Hematopoietic multipotent progenitor cell treated with erythropoietin and hydrocortisone succinate and interleukin-3 and kit ligand, for 8 days (in vitro differentiated cells): ENCODE results near the gene TECTA.
A peak's percentile ranks its signal among the peaks of the same experiment; 100 is the strongest.

Experiments
- DNase-seq: peaks from one replicate; pipeline ENCODE4 v3.0.0-alpha.2; 2015

The TECTA gene

DNA sequence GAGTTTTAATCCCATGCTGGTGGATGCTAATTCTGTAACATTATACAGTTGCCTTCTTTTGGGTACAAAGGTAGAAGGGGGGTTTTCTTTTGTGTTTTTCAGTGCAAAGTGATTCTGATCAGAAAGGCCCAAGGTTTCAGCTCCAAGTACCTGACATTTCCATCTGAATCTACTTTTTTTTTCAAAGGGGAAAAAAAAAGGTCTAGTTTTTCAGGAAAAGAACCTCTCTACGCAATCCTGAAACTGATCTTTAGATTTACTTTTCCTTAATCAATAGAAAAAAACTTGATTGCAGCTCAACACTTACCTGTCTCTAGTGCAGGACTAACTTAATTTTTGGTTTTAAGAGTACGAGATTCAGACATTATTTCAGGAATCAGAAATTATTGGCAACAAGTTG lies at the start of gene TECTA:
Gene TECTA, plus strand, starts transcription at position 301 of the 400 bp plus-strand sequence. CDS start 1,423 bp downstream, outside the sequence.
- DNase-seq, result no peak

DNA sequence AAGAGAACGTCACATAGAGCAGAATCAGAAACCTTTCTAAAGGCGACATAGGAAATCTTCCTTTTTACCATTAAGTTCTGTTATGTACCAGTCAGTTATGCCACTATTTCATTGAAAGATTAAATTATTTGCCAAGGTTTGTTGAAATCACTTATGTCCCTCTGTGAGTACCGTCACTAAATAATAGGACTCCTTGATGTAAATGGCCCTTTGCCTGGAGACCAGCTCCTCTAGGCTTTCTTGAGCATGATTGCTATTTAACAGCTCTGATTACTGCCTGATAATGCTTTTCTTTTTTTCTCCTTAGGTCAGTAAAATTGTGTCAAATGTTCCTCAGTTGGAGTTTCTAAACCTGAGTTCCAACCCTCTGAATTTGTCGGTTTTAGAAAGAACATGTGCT lies 47.8 kb upstream of the TECTA start:
- DNase-seq, result no peak

GRCh38 chr11:121054266-121054665 lies 46.8 kb upstream of the TECTA start:
- DNase-seq, result no peak

DNA sequence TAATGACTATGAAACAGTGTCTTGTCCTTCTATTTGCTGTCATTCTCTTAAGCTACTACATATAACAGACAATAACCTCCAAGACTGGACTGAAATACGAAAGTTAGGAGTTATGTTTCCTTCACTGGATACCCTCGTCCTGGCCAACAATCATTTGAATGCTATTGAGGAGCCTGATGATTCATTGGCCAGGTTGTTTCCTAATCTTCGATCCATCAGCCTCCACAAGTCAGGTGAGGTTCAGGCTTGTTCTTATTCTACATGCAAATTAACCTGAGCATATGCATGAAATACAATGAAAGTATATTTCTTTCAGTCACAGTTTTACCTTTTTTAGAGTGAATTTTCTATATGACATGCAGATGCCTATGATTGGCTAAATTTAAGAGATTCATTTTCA lies 46.0 kb upstream of the TECTA start:
- no peak for DNase-seq

- no peak for DNase-seq
Observed at GRCh38 chr11:121057922-121058321, 43.1 kb upstream of the TECTA start.

DNA sequence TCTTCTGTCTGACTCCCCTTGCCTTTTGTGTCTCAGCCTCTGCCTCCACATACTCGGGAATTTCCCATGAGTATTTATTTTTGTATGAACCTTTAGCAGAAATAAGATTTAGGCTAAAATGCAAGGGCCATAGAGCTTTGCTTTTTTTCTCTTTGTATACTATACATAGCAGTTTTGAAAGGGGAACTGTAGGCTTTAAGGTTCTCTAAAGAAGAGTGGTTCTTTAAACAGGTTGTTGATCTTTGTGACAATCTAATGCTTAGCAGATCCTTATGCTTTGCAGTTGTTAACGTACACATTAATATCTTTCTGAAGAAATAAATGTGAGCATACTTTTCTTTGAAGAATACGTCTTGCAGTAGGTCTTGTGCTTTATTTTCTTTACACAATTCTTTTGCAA lies 42.1 kb upstream of the TECTA start:
- no peak for DNase-seq

DNA sequence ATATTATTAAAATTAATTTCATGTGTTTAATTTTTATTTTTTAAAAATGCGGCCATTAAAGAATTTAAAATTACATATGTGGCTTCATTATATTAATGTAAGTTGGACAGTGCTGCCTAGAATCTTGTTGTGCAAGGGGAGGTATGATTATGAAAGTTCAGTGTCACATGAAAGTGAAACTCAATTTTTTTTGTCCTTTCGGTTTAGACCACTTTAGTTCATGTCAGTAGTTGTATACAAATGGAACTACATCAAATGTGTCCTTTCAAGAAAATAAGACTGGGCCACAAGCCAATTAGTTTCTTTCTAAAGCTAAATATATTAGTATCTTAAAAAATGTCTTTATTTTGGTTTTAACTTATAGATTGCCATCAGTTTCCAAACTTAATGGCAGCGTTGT lies 41.4 kb upstream of the TECTA start:
- no peak for DNase-seq

GRCh38 chr11:121063728-121064127 lies 37.3 kb upstream of the TECTA start:
- DNase-seq, result peak; percentile 48

DNA sequence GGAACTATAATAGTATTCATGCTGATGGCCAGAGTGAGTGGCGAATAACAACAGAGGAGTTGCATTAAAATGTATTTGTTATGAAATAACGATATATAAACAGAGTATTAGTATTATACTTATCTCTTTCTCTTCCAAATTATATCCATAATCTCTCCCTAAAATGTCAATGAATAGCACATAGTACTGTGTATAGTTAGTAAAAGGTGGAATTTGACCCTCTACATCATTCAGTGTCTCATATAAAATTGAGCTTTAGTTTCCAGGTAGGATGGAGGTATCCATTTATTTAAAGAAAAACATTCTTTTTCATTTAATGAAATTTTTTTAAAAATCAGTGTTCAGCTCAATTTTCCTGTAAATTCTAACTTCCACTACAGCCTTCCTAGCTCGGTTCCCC lies 34.4 kb upstream of the TECTA start:
- no peak for DNase-seq

DNA sequence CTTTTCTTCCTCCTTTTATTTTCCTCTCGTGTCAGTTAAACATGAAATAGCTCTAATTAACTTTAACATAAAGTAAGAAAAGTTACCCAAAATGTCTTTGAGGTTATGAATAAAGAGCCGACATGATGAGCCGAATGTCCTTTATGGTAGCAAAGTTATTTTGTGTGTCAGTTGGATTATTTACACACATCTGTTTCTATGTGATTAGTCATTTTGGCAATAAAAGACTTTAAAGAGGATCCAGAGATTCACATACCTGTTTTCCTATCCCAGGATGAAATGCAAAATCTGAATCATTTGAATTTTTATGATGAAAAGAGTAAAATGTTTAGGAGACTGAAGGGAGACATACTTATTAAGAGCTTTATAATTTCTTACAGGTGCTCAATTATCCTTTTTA lies 34.0 kb upstream of the TECTA start:
- no peak for DNase-seq

GRCh38 chr11:121067453-121067852 lies 33.6 kb upstream of the TECTA start:
- no peak for DNase-seq

- DNase-seq, result no peak
Observed at GRCh38 chr11:121067962-121068647, 32.9 kb upstream of the TECTA start.

DNA sequence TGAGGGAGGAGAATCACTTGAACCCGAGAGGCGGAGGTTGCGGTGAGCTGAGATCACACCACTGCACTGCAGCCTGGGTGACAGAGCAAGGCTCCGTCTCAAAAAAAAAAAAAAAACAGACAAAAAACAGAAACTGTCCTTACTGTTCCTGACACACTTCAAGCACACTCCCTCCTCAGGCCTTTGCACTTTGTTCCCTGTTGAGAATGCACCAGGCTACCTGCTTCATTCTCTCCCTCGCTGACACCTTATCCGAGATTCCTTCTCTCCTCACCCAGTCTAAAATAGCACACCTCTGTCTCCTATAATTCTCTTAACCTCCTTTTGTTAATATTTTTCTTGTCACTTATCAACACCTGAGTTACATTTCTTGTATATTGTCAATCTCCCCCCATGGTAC lies 32.3 kb upstream of the TECTA start:
- DNase-seq, result no peak

GRCh38 chr11:121070951-121071845 lies 29.8 kb upstream of the TECTA start:
- no peak for DNase-seq

DNA sequence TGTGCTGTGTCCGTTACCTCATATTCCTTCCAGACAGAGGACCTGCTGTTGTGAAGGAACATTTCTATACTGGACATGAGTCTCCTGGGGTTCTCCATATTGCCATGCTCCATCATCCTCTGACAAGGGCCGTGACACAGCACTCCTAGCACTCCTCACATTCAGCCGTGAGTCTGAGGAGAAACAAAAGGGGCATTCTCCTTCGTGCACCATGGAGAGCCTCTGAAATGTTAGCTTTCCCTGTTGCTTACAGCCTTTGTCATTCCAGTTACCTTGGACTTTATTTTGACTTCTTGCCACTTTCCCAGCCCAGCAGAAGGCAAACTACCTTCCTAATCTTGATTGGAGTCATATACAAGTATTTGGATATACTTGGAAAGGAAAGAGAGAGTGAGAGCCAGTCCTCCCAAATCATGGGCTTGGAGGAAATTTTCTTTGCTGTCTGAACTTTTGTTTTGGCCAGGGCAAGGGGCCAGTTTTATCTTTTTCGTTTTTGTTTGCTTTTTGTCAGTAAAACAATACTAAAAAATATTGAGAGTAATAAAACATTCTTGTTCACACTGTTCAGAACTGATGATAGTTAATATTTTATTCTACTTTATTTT lies 29.1 kb upstream of the TECTA start:
- no peak for DNase-seq

- no peak for DNase-seq
Observed at GRCh38 chr11:121081321-121081720, 19.7 kb upstream of the TECTA start.

- DNase-seq, result no peak
Observed at GRCh38 chr11:121082219-121082618, 18.8 kb upstream of the TECTA start.

DNA sequence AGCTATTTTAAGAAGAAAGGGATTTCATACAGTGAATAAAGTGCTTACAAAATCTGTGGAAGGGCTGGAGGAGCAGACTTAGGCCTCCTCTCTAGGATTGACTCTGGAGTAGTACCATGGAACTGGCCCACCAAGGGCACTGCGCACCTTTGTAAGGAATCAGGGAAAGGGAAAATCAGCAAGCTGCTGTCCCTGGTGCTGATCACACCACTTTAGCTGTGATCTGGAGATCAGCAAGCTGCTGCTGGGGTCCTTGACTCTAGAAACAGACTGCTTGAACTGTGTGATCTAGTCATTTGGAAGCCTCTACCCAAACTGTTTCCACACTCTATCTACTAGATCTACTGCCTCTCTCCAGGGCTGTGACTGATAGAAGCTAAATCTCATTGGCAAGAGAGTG lies 18.4 kb upstream of the TECTA start:
- DNase-seq, result no peak

- no peak for DNase-seq
Observed at GRCh38 chr11:121086866-121087265, 14.2 kb upstream of the TECTA start.

GRCh38 chr11:121089566-121089965 lies 11.5 kb upstream of the TECTA start:
- no peak for DNase-seq

GRCh38 chr11:121090145-121090721 lies 10.8 kb upstream of the TECTA start:
- DNase-seq, result no peak

DNA sequence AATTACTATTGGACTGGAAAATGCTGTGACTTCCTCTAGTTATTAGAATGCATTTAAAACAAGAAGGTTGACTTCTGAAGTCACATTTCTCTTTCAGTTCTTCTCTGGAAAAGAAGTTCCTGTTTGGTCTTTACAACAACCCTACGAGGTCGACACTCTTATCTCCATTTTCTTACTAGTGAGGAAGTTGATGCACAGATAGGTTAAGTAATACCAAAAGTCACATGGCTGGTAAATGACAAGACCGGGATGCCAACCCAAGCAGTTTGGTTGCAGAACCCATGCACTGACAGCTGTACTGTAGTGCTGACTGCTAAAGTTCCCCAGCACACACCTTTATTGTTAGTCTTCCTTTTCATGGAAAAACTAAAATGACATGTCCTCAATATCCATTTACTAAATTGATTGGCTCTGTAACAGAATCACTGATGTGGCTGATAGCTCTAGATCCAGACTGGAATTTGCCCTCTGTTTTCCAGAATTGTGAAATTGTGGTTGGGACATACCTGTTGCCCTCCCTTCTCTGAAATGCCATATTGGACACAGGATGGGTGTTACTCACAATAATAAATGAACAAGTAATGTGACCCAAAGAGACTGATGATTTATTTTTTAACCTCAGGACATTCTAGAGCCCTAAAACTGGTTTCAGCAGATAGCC lies 9.4 kb upstream of the TECTA start:
- DNase-seq, result peak; percentile 25

- no peak for DNase-seq
Observed at GRCh38 chr11:121095561-121095960, 5.5 kb upstream of the TECTA start.
